SK-N-SH treated with all-trans-retinoic acid at 6 μM for 48 hours (cell line): Measurements from ENCODE around the gene ZBTB33.

Experiments
- ISL1 ChIP-seq: fragments of 250-450 bp; sonication (Bioruptor Pico); IDR thresholded peaks from 2 replicates; pipeline ENCODE4 v2.1.2; 2022; ENCODE audit warnings: mild to moderate bottlenecking, moderate library complexity
- POU6F1 ChIP-seq: fragments of 250-450 bp; sonication (Bioruptor Pico); IDR thresholded peaks from 2 replicates; pipeline ENCODE4 v1.8.0; 2021; ENCODE audit warnings: low read depth, mild to moderate bottlenecking, moderate library complexity, borderline replicate concordance
- TF ChIP-seq, protein P1 (sequence below): fragments of 250-450 bp; sonication (Bioruptor Pico); IDR thresholded peaks from 2 replicates; pipeline ENCODE4 v1.5.1; 2021; ENCODE audit warnings: mild to moderate bottlenecking, moderate library complexity

DNA sequence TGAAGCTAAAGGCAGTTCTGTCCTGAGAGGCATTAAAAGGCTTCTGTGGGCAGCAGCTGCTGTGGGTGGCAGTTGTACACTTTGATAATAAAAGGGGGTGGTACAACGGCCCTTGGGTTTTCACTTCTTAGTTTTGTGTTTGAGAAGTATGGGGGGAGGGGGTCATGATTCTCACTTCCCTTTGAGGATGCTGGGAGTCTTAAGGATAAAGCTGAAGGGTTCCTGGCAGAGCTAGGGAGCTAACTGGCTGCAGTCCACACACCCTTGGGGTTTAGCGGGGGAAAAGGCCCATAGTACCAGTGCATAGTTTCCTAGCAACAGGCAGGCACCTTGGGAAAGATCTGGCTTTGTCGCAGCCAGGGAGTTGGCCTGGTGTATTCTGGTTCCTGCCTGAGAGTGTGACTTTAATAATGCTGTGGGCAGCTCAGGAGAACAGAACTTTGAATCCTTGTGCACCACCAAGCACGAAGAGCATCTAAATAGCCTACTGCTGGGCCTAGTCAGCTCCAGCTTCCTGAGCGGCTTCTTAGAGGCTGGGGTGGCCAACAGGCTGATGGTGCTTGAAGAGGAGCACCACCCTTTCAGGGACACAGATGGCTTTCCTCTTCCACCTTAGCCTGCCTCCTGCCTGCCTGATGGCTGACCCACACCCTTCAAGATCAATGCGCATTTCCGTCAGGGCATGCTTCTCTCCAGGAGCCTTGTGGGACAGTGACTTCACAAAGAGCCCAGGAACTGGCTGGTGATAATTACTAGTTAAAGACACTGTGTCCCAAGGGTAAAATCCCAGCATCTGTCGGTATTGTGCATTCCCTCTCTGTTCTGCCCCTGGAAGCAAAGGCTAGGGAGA, 12.5 kb downstream of the ZBTB33 start:
- TF ChIP-seq POU6F1 (CRISPR knock-in tag) = no peak
- no peak for TF ChIP-seq ISL1 (CRISPR knock-in tag)
- TF ChIP-seq, protein P1, sequence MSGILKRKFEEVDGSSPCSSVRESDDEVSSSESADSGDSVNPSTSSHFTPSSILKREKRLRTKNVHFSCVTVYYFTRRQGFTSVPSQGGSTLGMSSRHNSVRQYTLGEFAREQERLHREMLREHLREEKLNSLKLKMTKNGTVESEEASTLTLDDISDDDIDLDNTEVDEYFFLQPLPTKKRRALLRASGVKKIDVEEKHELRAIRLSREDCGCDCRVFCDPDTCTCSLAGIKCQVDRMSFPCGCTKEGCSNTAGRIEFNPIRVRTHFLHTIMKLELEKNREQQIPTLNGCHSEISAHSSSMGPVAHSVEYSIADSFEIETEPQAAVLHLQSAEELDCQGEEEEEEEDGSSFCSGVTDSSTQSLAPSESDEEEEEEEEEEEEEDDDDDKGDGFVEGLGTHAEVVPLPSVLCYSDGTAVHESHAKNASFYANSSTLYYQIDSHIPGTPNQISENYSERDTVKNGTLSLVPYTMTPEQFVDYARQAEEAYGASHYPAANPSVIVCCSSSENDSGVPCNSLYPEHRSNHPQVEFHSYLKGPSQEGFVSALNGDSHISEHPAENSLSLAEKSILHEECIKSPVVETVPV = no peak
